ENCODE measurements around the gene GJB2. TPM values are rescaled to one million over a fixed set of nuclear protein-coding genes. Genes with fewer than 3 reads are reported as not detected.

The GJB2 gene
- total RNA-seq, 4 donors from 2014 or later = 0.54 to 57.5 (median 5.6) TPM

GRCh38 chr13:20175907-20176652, 16.7 kb downstream of the GJB2 start:
- no peaks in the 10 kb centered on the region for H3K9me3 ChIP-seq
- peaks cover 55% of the 10 kb centered on the region for H3K27me3 ChIP-seq
- 47 to 76% methylated on average over 6 to 12 of the region's 14 CpGs for WGBS, 2 donors (ENCODE audit: low coverage in 1 of 2)
- peak overlapping the region in 2 of 4 donors; percentile 53 to 58 for H3K27ac ChIP-seq
- no peak for ATAC-seq
- peaks cover 0 to 13% (median 0%) of the 10 kb centered on the region in 3 donors for H3K4me1 ChIP-seq
- H3K36me3 ChIP-seq = no peaks in the 10 kb centered on the region
- TF ChIP-seq POLR2A (IDR thresholded peaks at IDR 0.05) (no peak), EP300 (IDR thresholded peaks at IDR 0.05) (no peak), CTCF (IDR thresholded peaks at IDR 0.05) (no peak), POLR2AphosphoS5 (IDR thresholded peaks at IDR 0.05) (no peak)
- no peak overlapping the region for H3K4me3 ChIP-seq

- no peak overlapping the region for H3K4me3 ChIP-seq
- peak overlapping the region in 3 of 4 donors; percentile 53 to 63 (median 58) for H3K27ac ChIP-seq
- 72 to 74% methylated on average over 3 of the region's 3 CpGs for WGBS, 2 donors (ENCODE audit: low coverage in 1 of 2)
- peaks cover 52% of the 10 kb centered on the region for H3K27me3 ChIP-seq
- ATAC-seq = no peak
- H3K36me3 ChIP-seq = no peaks in the 10 kb centered on the region
- peaks cover 0 to 13% (median 0%) of the 10 kb centered on the region in 3 donors for H3K4me1 ChIP-seq
- TF ChIP-seq POLR2AphosphoS5 (IDR thresholded peaks at IDR 0.05) (no peak), EP300 (IDR thresholded peaks at IDR 0.05) (no peak), CTCF (IDR thresholded peaks at IDR 0.05) (no peak), POLR2A (IDR thresholded peaks at IDR 0.05) (no peak)
- H3K9me3 ChIP-seq = no peaks in the 10 kb centered on the region
These were observed 17.3 kb downstream of the GJB2 start for GRCh38 chr13:20175406-20175794.

GRCh38 chr13:20174656-20175405, 17.9 kb downstream of the GJB2 start:
- peak overlapping the region in 3 of 4 donors; percentile 53 to 63 (median 58) for H3K27ac ChIP-seq
- ATAC-seq = peak; percentile 94
- 24 to 29% methylated on average over 8 to 10 of the region's 22 CpGs for WGBS, 2 donors (ENCODE audit: low coverage in 1 of 2)
- H3K9me3 ChIP-seq = no peaks in the 10 kb centered on the region
- H3K36me3 ChIP-seq = no peaks in the 10 kb centered on the region
- H3K27me3 ChIP-seq = peaks cover 52% of the 10 kb centered on the region
- H3K4me1 ChIP-seq = peaks cover 0 to 13% (median 0%) of the 10 kb centered on the region in 3 donors
- TF ChIP-seq POLR2A (IDR thresholded peaks at IDR 0.05) (no peak), POLR2AphosphoS5 (IDR thresholded peaks at IDR 0.05) (peak; percentile 63)
- H3K4me3 ChIP-seq = peak overlapping the region in 1 of 2 donors; percentile 22

DNA sequence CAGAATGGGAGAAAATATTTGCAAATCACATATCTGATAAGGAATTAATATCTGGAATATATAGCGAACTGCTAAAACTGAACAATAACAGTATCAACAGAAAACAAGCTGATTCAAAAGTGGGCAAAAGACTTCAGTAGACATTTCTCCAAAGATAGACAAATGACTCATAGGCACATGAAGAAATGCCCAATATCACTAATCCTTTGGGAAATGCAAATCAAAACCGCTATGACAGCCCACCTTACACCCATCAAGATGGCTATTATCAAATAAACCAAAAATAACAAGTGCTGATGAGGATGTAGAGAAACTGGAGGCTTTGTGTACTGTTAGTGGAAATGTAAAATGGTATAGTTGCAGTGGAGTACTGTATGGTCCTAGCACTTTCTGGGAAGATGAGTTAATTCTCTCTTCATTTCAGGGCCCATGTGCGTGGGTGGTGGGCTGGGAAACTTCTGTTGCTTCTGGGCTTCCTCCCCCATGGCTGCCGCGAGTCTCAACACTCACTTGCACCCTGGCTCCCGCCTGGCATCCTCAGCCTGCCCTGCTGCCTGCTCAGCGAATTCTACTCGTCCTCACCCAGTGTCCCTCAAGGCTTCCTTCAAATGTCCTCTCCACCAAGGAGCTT, 19.5 kb downstream of the GJB2 start:
- ATAC-seq = no peak

More for the DNA sequence above, 19.5 kb downstream of the GJB2 start:
- WGBS, 2 donors (ENCODE audit: low coverage in 1 of 2) = 86 to 93% methylated on average over 5 to 6 of the region's 8 CpGs
- TF ChIP-seq POLR2AphosphoS5 (IDR thresholded peaks at IDR 0.05) (no peak), POLR2A (IDR thresholded peaks at IDR 0.05) (no peak), EP300 (IDR thresholded peaks at IDR 0.05) (no peak), CTCF (IDR thresholded peaks at IDR 0.05) (no peak)
- H3K27me3 ChIP-seq = peaks cover 51% of the 10 kb centered on the region
- peaks cover 0 to 13% (median 0%) of the 10 kb centered on the region in 3 donors for H3K4me1 ChIP-seq
- no peaks in the 10 kb centered on the region for H3K36me3 ChIP-seq
- H3K4me3 ChIP-seq = no peak overlapping the region
- H3K9me3 ChIP-seq = no peaks in the 10 kb centered on the region
- no peak overlapping the region for H3K27ac ChIP-seq

All from gastroesophageal sphincter (tissue), 4 donors.